Rectal smooth muscle tissue (tissue), 1 donor: ENCODE results near the gene TNFRSF1B.

Source experiments
- H3K27ac ChIP-seq: one replicate; pipeline ENCODE4 v1.7.0; 2013; ENCODE audit warnings: low read depth, low read length, inconsistent platforms
- H3K27me3 ChIP-seq: one replicate; pipeline ENCODE4 v1.7.0; 2013; ENCODE audit warnings: low read length; ENCODE audit not compliant: control insufficient read depth, insufficient read depth
- H3K36me3 ChIP-seq: one replicate; pipeline ENCODE4 v1.7.0; 2013; ENCODE audit warnings: low read length; ENCODE audit not compliant: control insufficient read depth, insufficient read depth
- H3K4me1 ChIP-seq: one replicate; pipeline ENCODE4 v1.7.0; 2013; ENCODE audit warnings: low read length; ENCODE audit not compliant: control insufficient read depth, insufficient read depth
- H3K4me3 ChIP-seq: one replicate; pipeline ENCODE4 v1.7.0; 2013; ENCODE audit warnings: low read length
- H3K9ac ChIP-seq: one replicate; pipeline ENCODE4 v1.7.0; 2013; ENCODE audit warnings: low read length

TNFRSF1B gene

GRCh38 chr1:12144969-12145368 lies 21.8 kb upstream of the TNFRSF1B start:
- H3K9ac ChIP-seq: no peak overlapping the region
- H3K4me3 ChIP-seq: no peak overlapping the region
- H3K4me1 ChIP-seq: no peaks in the 10 kb centered on the region
- H3K36me3 ChIP-seq: no peaks in the 10 kb centered on the region
- no peak overlapping the region for H3K27ac ChIP-seq
- H3K27me3 ChIP-seq: no peaks in the 10 kb centered on the region

- Histone ChIP-seq H3K4me1 (no peaks in the 10 kb centered on the region), H3K36me3 (no peaks in the 10 kb centered on the region), H3K27me3 (no peaks in the 10 kb centered on the region), H3K27ac (no peak overlapping the region), H3K9ac (no peak overlapping the region), H3K4me3 (no peak overlapping the region)
These were observed 21.0 kb upstream of the TNFRSF1B start for GRCh38 chr1:12145616-12146342.

- Histone ChIP-seq H3K36me3 (no peaks in the 10 kb centered on the region), H3K4me1 (no peaks in the 10 kb centered on the region), H3K27ac (no peak overlapping the region), H3K4me3 (no peak overlapping the region), H3K27me3 (no peaks in the 10 kb centered on the region), H3K9ac (no peak overlapping the region)
These were observed 20.3 kb upstream of the TNFRSF1B start for GRCh38 chr1:12146343-12147112.

GRCh38 chr1:12147201-12147701 lies 19.5 kb upstream of the TNFRSF1B start:
- H3K36me3 ChIP-seq: no peaks in the 10 kb centered on the region
- H3K9ac ChIP-seq: no peak overlapping the region
- no peak overlapping the region for H3K27ac ChIP-seq
- no peaks in the 10 kb centered on the region for H3K4me1 ChIP-seq
- H3K27me3 ChIP-seq: no peaks in the 10 kb centered on the region
- H3K4me3 ChIP-seq: no peak overlapping the region

- no peaks in the 10 kb centered on the region for H3K36me3 ChIP-seq
- no peak overlapping the region for H3K4me3 ChIP-seq
- H3K27ac ChIP-seq: no peak overlapping the region
- no peak overlapping the region for H3K9ac ChIP-seq
- H3K4me1 ChIP-seq: no peaks in the 10 kb centered on the region
- H3K27me3 ChIP-seq: no peaks in the 10 kb centered on the region
These were observed 18.4 kb upstream of the TNFRSF1B start for GRCh38 chr1:12148160-12148957.

- no peak overlapping the region for H3K9ac ChIP-seq
- no peaks in the 10 kb centered on the region for H3K36me3 ChIP-seq
- no peaks in the 10 kb centered on the region for H3K27me3 ChIP-seq
- H3K4me3 ChIP-seq: no peak overlapping the region
- no peak overlapping the region for H3K27ac ChIP-seq
- no peaks in the 10 kb centered on the region for H3K4me1 ChIP-seq
These were observed 17.6 kb upstream of the TNFRSF1B start for GRCh38 chr1:12148958-12149790.

- Histone ChIP-seq H3K27ac (no peak overlapping the region), H3K9ac (no peak overlapping the region), H3K27me3 (no peaks in the 10 kb centered on the region), H3K36me3 (no peaks in the 10 kb centered on the region), H3K4me3 (no peak overlapping the region), H3K4me1 (no peaks in the 10 kb centered on the region)
These were observed 17.0 kb upstream of the TNFRSF1B start for GRCh38 chr1:12149791-12150175.

GRCh38 chr1:12150456-12151200 lies 16.2 kb upstream of the TNFRSF1B start:
- Histone ChIP-seq H3K27ac (no peak overlapping the region), H3K9ac (no peak overlapping the region), H3K4me3 (no peak overlapping the region), H3K36me3 (no peaks in the 10 kb centered on the region), H3K4me1 (no peaks in the 10 kb centered on the region), H3K27me3 (no peaks in the 10 kb centered on the region)

- H3K4me3 ChIP-seq: no peak overlapping the region
- H3K27me3 ChIP-seq: no peaks in the 10 kb centered on the region
- H3K4me1 ChIP-seq: no peaks in the 10 kb centered on the region
- H3K27ac ChIP-seq: no peak overlapping the region
- H3K36me3 ChIP-seq: no peaks in the 10 kb centered on the region
- no peak overlapping the region for H3K9ac ChIP-seq
These were observed 15.3 kb upstream of the TNFRSF1B start for GRCh38 chr1:12151465-12151864.

- H3K4me3 ChIP-seq: no peak overlapping the region
- H3K9ac ChIP-seq: no peak overlapping the region
- H3K27me3 ChIP-seq: no peaks in the 10 kb centered on the region
- no peaks in the 10 kb centered on the region for H3K4me1 ChIP-seq
- H3K36me3 ChIP-seq: no peaks in the 10 kb centered on the region
- H3K27ac ChIP-seq: no peak overlapping the region
These were observed 14.5 kb upstream of the TNFRSF1B start for GRCh38 chr1:12152113-12152891.
